ENCODE results near the gene POLR2J. TPM values are rescaled to one million over a fixed set of nuclear protein-coding genes. Genes with fewer than 3 reads are reported as not detected.

POLR2J gene
- total and polyA plus RNA-seq, 2 experiments from 2014 or later = 16.3 to 77.4 TPM

DNA sequence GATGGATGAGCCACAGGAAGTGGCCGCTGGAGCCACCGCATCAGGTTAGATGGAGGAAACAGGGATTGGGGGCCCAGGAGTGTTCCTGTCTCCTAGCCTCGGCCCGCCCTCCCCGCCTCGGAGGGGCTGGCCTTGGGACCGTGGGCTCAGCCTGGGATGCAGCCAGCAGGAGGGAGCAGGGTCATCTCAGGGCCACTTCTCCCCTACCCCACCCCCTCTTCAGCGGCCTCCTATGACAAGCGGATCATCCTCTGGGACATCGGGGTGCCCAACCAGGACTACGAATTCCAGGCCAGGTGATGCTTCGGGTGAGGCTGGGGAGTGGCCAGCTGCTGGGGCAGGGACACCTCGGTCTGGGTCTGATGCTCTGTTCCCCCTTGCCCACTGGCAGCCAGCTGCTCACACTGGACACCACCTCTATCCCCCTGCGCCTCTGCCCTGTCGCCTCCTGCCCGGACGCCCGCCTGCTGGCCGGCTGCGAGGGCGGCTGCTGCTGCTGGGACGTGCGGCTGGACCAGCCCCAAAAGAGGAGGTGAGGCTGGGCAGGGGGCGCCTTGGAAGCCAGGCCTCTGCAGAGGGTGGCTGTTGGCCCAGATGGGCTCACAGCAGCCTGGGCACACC is 9.3 kb downstream of the POLR2J start:
- no peak overlapping the region for H3K4me2 ChIP-seq
- no peaks in the 10 kb centered on the region for H3K9me2 ChIP-seq (replicated peaks; ENCODE audit: insufficient read depth)
- TF ChIP-seq CTCF (IDR thresholded peaks at IDR 0.05; ENCODE audit: poor library complexity) = no peak
- no peak for TF ChIP-seq EZH2phosphoT487 (IDR thresholded peaks at IDR 0.05; ENCODE audit: low read depth, severe bottlenecking, unreplicated experiment)
- TF ChIP-seq EZH2 (IDR thresholded peaks at IDR 0.05; ENCODE audit: borderline replicate concordance) = no peak
- H3K79me2 ChIP-seq = peaks cover 2% of the 10 kb centered on the region
- no peaks in the 10 kb centered on the region for H3K9me3 ChIP-seq (ENCODE audit: low read depth)
- H3K4me3 ChIP-seq = no peak overlapping the region
- H3K36me3 ChIP-seq (replicated peaks; ENCODE audit: insufficient read depth, low read depth) = no peaks in the 10 kb centered on the region
- no peak overlapping the region for H2AFZ ChIP-seq
- H3K27me3 ChIP-seq = no peaks in the 10 kb centered on the region
- no peaks in the 10 kb centered on the region for H4K20me1 ChIP-seq (ENCODE audit: insufficient read depth, poor library complexity, severe bottlenecking)
- H3K4me1 ChIP-seq (ENCODE audit: insufficient read depth) = no peaks in the 10 kb centered on the region
- DNase-seq (ENCODE audit: low spot score) = no peak
- H3K27ac ChIP-seq = no peak overlapping the region
- 91% methylated on average over 24 of the region's 24 CpGs for WGBS (ENCODE audit: low lambda C conversion rate, missing lambda C conversion rate)

DNA sequence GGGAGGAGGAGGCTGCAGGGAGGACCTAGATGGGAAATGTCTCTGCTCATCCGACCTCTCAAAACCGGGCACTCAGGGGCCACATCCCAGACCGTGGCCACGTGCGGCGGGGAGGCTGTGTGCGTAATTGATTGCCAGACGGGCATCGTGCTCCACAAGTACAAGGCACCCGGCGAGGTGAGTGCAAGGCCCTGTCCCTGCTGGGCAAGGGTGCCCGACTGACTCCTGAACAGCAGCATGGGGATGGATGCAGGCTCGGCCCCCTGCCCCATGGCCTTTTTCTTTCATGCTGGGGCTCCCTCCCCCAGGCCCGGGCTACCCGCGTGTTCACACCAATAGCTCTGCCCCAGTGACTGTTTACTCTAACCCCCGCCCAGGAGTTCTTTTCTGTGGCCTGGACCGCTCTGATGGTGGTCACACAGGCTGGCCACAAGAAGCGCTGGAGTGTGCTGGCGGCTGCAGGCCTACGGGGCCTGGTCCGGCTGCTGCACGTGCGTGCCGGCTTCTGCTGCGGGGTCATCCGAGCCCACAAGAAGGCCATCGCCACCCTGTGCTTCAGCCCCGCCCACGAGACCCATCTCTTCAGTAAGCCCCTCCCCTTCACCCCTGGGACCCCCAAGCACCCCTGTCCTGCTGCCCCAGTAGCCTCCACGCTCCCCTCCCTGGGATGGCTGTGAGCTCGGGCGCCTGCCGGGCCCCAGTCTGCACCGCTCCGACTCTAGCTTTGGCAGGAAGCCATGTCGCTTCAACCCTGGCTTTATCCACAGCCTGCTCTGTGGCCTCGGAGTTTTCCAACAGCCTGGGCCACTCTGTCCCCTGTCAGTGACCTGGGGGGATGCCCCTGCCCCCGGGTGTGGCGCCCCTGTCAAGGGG is 10.0 kb downstream of the POLR2J start:
- no peak overlapping the region for H3K27ac ChIP-seq
- TF ChIP-seq EZH2 (IDR thresholded peaks at IDR 0.05; ENCODE audit: borderline replicate concordance) = no peak
- no peak for TF ChIP-seq CTCF (IDR thresholded peaks at IDR 0.05; ENCODE audit: poor library complexity)
- TF ChIP-seq EZH2phosphoT487 (IDR thresholded peaks at IDR 0.05; ENCODE audit: low read depth, severe bottlenecking, unreplicated experiment) = no peak
- H3K27me3 ChIP-seq = no peaks in the 10 kb centered on the region
- H3K4me1 ChIP-seq (ENCODE audit: insufficient read depth) = peaks cover 3% of the 10 kb centered on the region
- H3K9me2 ChIP-seq (replicated peaks; ENCODE audit: insufficient read depth) = no peaks in the 10 kb centered on the region
- no peak overlapping the region for H3K4me3 ChIP-seq
- H2AFZ ChIP-seq = no peak overlapping the region
- DNase-seq (ENCODE audit: low spot score) = peak; percentile 4
- 94% methylated on average over 26 of the region's 40 CpGs for WGBS (ENCODE audit: low lambda C conversion rate, missing lambda C conversion rate)
- no peaks in the 10 kb centered on the region for H3K36me3 ChIP-seq (replicated peaks; ENCODE audit: insufficient read depth, low read depth)
- no peaks in the 10 kb centered on the region for H3K9me3 ChIP-seq (ENCODE audit: low read depth)
- H3K4me2 ChIP-seq = no peak overlapping the region
- H3K79me2 ChIP-seq = peaks cover 9% of the 10 kb centered on the region
- H4K20me1 ChIP-seq (ENCODE audit: insufficient read depth, poor library complexity, severe bottlenecking) = no peaks in the 10 kb centered on the region

DNA sequence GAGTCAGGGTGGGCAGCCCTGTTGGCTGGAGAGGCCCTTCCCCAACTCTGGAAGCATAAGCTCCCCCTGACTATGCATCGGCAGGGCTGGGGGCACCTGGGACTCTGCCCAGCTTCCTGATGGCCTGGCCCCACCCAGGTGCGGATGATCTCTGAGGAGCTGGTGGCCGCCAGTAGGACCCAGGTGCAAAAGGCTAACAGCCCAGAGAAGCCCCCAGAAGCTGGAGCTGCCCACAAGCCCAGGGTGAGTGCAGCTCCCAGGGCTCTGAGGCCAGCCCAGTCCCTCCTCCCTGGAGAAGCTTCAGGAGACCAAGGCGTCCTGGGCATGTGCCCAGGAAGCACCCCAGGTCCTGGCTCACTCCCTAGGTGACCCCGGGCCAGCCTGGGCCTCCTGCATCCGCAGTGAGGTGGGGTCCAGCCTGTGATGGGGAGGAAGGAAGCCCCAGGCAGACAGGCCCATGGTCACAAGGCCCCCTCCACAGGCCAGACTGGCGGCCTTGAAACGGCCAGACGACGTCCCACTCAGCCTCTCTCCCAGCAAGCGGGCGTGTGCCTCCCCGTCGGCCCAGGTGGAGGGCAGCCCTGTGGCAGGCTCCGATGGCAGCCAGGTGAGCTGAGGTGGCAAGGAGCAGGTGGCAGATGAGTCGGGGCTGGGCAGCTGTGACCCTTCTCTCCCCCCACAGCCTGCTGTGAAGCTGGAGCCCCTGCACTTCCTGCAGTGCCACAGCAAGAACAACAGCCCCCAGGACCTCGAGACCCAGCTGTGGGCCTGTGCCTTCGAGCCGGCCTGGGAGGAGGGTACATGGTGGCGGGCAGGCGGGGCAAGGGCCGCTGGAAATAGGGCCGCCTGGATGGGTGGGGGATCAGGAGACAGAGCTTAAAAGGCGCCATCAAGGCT is 10.9 kb downstream of the POLR2J start:
- no peak for TF ChIP-seq EZH2 (IDR thresholded peaks at IDR 0.05; ENCODE audit: borderline replicate concordance)
- no peak for TF ChIP-seq CTCF (IDR thresholded peaks at IDR 0.05; ENCODE audit: poor library complexity)
- no peak for TF ChIP-seq EZH2phosphoT487 (IDR thresholded peaks at IDR 0.05; ENCODE audit: low read depth, severe bottlenecking, unreplicated experiment)
- Histone ChIP-seq H4K20me1 (ENCODE audit: insufficient read depth, poor library complexity, severe bottlenecking) (no peaks in the 10 kb centered on the region), H3K9me3 (ENCODE audit: low read depth) (no peaks in the 10 kb centered on the region), H3K4me1 (ENCODE audit: insufficient read depth) (peaks cover 7% of the 10 kb centered on the region), H3K4me3 (no peak overlapping the region), H3K4me2 (no peak overlapping the region), H3K27me3 (no peaks in the 10 kb centered on the region), H3K79me2 (peaks cover 16% of the 10 kb centered on the region), H3K27ac (no peak overlapping the region), H3K36me3 (replicated peaks; ENCODE audit: insufficient read depth, low read depth) (no peaks in the 10 kb centered on the region), H3K9me2 (replicated peaks; ENCODE audit: insufficient read depth) (no peaks in the 10 kb centered on the region), H2AFZ (no peak overlapping the region)
- 96% methylated on average over 24 of the region's 24 CpGs for WGBS (ENCODE audit: low lambda C conversion rate, missing lambda C conversion rate)
- no peak for DNase-seq (ENCODE audit: low spot score)

Data from hepatocyte (in vitro differentiated cells).